Subcutaneous adipose tissue (tissue), 4 donors: ENCODE data around the gene PTCD1. TPM values are rescaled to one million over a fixed set of nuclear protein-coding genes. Genes with fewer than 3 reads are reported as not detected.

Source experiments
- CTCF ChIP-seq: fragments of 450-650 bp; IDR thresholded peaks from one replicate; pipeline ENCODE4 v1.5.1; 2016; ENCODE audit warnings: low read depth, mild to moderate bottlenecking, control low read depth, antibody characterized with exemption, moderate library complexity
- total RNA-seq, 4 donors: library from RNA; depleted of rRNA; stranded (reverse); fragments of >200 nt; gene quantifications; one replicate each; pipeline ENCODE4 v1.1.0, GENCODE V29; 2016

The PTCD1 gene
- total RNA-seq, 4 donors from 2014 or later = 3.7 to 11.9 (median 5.3) TPM

- TF ChIP-seq CTCF = no peak
Observed at GRCh38 chr7:99374111-99375064, 64.2 kb downstream of the PTCD1 start, which contains the start of gene ARPC1B. TSS of gene ARPC1B (plus strand) at chr7:99374730. CDS start at chr7:99385715, 10,985 bp downstream.

- TF ChIP-seq CTCF = no peak
Observed at GRCh38 chr7:99373091-99374066, 65.2 kb downstream of the PTCD1 start.

- no peak for TF ChIP-seq CTCF
Observed at GRCh38 chr7:99372275-99373090, 66.1 kb downstream of the PTCD1 start.

- no peak for TF ChIP-seq CTCF
Observed at GRCh38 chr7:99371376-99371920, 67.2 kb downstream of the PTCD1 start.

- TF ChIP-seq CTCF = no peak
Observed at GRCh38 chr7:99369767-99370391, 68.7 kb downstream of the PTCD1 start.

GRCh38 chr7:99368750-99369389 lies 69.7 kb downstream of the PTCD1 start:
- no peak for TF ChIP-seq CTCF
